Suppressor macrophage treated with lipopolysaccharide for 1 hour (primary cell): Measurements from ENCODE around the gene TAF1B.

Experiments
- DNase-seq, 3 donors: peaks; one replicate each; pipeline ENCODE4 v3.0.0-alpha.2; 2020 to 2022

TAF1B gene

DNA sequence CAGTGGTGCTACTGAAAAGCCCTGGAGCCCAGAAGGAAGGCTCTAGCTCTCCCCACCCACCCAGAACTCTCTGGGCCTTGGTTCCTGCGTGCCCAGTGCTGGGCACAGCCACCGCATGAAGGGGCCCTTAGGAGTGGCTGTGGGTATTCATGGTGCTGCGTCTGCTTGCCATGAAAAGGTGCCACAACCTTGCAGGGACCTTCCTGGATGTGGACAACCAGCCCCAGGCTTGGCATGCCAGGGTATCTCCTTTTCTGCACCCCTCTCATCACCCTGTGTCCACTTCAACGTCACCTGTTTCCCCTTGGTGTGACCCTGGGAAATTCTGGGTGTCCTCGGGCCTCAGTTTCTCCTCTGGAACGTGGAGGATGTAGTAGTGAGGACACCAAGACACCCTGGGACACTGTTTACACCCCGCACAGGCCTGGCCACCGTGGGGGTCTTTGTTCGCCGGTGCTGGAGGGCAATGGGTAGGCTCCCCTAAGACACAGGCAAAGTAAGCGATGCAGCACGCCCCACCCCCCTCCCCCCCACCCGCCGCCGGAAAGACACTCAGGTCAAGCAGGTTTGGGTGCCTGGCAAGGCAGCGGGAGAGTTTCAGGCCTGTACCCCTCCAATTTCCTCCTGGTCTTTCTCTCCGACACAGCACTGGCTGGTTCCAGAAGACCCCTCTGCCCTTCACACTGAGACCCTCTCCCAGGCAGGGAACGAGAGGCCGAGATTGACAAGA is 34.8 kb upstream of the TAF1B start:
- DNase-seq, result no peak

GRCh38 chr2:9809064-9809356 is 34.3 kb upstream of the TAF1B start:
- DNase-seq, result no peak

GRCh38 chr2:9809448-9810088 is 33.7 kb upstream of the TAF1B start:
- DNase-seq, result no peak

DNA sequence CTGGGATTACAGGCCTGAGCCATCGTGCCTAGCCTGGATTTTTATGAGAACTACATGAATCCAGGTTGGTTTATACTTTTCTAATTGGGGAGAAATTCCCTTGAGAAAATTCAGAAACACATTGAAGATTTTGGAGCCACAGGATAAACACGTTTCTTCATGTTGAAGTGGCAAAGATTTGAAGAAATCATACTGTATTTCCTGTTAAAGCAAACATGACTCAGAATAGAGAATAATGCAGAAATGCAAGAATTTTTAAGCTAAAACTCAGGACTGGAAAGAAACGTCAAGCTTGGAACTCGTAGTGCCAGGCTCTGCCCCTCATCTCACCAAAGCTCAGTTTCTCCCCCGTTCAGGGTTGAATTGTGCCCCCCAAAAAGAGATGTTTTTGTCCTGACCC is 32.1 kb upstream of the TAF1B start:
- peak in 2 of 3 donors; percentile 40 to 51 for DNase-seq

- no peak for DNase-seq
Measured at GRCh38 chr2:9811679-9812511, 31.4 kb upstream of the TAF1B start.

DNA sequence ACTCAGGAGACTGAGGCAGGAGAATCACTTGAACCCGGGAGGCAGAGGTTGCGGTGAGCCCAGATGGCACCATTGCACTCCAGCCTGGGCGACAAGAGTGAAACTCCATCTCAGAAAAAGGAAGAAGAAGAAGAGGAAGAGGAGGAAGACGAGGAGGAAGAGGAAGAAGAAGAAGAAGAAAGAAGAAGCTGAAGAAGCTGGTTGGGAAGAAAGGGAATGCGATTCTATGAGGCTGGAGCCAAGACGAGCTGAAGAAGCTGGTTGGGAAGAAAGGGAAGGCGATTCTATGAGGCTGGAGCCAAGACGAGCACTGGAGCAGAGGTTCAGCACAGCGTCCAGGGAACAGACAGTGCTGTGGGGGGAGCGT is 30.3 kb upstream of the TAF1B start:
- no peak for DNase-seq

- peak; percentile 62 to 86 (median 75) for DNase-seq
Measured at GRCh38 chr2:9813312-9814128, 29.8 kb upstream of the TAF1B start.

- no peak for DNase-seq
Measured at GRCh38 chr2:9814129-9814868, 29.0 kb upstream of the TAF1B start.

- no peak for DNase-seq
Measured at GRCh38 chr2:9815076-9815475, 28.2 kb upstream of the TAF1B start.

DNA sequence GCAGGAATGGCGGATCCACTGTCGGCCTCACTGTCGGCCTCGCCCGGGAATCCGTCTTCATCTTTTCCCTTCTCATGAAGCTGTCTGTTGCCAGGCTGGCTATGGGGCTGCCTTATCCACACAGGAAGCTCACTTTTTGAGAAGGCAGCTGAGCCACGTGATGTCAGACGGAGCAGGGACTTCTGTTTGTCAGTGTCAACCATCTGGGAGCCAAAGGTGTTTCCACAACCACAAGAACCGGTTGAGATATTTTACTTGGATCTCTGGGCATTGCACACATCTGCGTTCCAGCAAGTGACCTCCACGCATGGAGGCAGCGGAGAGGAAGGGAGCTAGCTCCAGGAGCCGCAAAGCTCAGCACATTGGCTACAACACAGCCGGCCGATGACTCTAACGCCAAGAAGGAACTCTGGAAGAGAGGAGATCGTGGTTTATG is 27.4 kb upstream of the TAF1B start:
- DNase-seq, result peak; percentile 25 to 55 (median 44)

DNA sequence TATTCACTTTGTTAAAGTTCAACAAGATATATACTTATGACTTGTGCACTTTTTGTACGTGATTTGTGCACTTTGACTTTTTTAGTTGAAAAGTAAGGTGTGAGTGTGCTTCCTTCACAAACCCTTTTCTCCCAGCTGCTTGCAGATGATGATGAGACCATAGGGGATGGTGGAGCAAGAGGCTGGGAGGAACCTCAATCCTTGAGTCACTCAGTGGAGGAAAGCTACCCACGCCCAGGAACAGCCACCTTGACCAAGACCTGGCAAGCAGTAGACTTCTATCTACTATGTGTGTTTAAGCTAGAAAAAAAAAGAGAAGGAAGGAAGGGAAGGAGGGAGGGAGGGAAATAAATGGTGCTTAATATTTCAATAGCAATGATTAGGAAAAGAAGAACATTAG is 25.2 kb upstream of the TAF1B start:
- DNase-seq, result no peak

GRCh38 chr2:9819551-9819950 is 23.7 kb upstream of the TAF1B start:
- no peak for DNase-seq

- no peak for DNase-seq
Measured at GRCh38 chr2:9820020-9820973, 23.0 kb upstream of the TAF1B start.

GRCh38 chr2:9821805-9822445 is 21.3 kb upstream of the TAF1B start:
- no peak for DNase-seq

GRCh38 chr2:9824441-9824840 is 18.8 kb upstream of the TAF1B start:
- DNase-seq, result no peak

GRCh38 chr2:9824956-9825720 is 18.1 kb upstream of the TAF1B start:
- DNase-seq, result no peak

DNA sequence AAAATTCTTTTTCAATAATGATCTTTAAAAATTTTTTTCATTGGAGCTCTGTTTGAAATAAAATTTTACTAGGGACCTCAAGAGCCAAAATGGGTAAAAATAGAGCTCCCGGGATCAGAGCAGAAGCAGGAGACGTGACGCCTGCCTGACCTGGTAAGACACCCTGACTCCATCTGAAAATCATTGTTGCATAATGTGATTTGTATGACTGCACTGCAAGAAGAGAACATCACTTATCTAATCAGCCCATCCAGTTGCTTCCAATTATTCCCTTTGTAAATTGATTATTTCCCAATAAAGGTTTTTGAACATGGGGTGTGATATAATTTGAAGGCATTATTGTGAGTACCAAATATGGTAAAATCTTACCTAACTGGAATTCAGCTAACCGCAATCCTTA is 17.1 kb upstream of the TAF1B start:
- DNase-seq, result no peak

DNA sequence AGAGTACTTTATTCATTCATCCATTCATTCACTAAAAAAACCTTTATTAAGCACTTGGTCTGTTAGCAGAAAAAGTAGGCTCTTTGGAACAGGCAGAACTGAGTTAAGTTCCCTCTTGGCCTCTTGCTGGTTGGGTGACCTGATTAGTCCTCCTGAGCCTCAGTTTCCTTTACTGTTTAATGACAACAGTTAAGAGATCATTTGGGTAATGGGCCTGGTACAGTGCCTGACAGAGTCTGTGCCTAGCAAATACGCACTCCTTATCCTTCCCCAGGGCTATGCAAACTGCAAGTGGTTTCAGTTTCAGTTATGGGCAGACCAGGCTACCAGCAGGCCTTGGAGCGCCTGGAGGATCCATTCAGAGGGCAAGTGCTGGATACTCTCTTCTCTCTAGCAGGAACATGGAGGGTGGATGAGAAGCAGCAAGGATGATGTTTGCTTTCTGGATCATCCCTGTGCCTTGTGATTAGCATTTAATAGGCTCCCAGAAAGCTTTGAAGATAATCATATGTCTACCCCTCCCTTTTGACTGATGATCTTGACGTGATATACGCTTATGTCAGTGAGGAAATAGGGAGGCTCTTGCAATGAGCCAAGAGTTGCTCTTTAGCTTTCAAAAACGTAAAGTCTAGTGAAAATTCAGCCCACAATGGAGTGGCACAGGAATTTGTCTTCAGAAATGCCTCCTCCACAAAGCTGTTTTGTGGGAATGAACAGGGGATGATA is 12.4 kb upstream of the TAF1B start:
- peak in 2 of 3 donors; percentile 13 to 31 for DNase-seq

GRCh38 chr2:9831670-9832069 is 11.6 kb upstream of the TAF1B start:
- DNase-seq, result no peak
